NCI-H128 (cell line): ENCODE data around the gene KIAA0232.

Source experiments
- DNase-seq: peaks from one replicate; lab custom pipeline; 2025; ENCODE audit not compliant: unreplicated experiment; lab: John Stamatoyannopoulos, UW

KIAA0232 gene

GRCh38 chr4:6848717-6849305 is 66.3 kb downstream of the KIAA0232 start:
- DNase-seq = no peak

- DNase-seq = no peak
These were observed 67.2 kb downstream of the KIAA0232 start for GRCh38 chr4:6849691-6850090.

- DNase-seq = no peak
These were observed 68.9 kb downstream of the KIAA0232 start for GRCh38 chr4:6851431-6851830.

GRCh38 chr4:6851962-6852361 is 69.4 kb downstream of the KIAA0232 start:
- DNase-seq = no peak

GRCh38 chr4:6852582-6852981 is 70.1 kb downstream of the KIAA0232 start:
- DNase-seq = no peak

- no peak for DNase-seq
These were observed 71.7 kb downstream of the KIAA0232 start for GRCh38 chr4:6854098-6854744.

GRCh38 chr4:6855692-6856297 is 73.3 kb downstream of the KIAA0232 start:
- DNase-seq = no peak

GRCh38 chr4:6856391-6856790 is 73.9 kb downstream of the KIAA0232 start:
- no peak for DNase-seq

GRCh38 chr4:6857009-6857882 is 74.7 kb downstream of the KIAA0232 start:
- no peak for DNase-seq

GRCh38 chr4:6858997-6859396 is 76.5 kb downstream of the KIAA0232 start:
- DNase-seq = no peak

GRCh38 chr4:6859543-6859942 is 77.0 kb downstream of the KIAA0232 start:
- no peak for DNase-seq

- DNase-seq = no peak
These were observed 85.9 kb downstream of the KIAA0232 start for GRCh38 chr4:6868386-6868785.

- no peak for DNase-seq
These were observed 87.4 kb downstream of the KIAA0232 start for GRCh38 chr4:6869944-6870343.

GRCh38 chr4:6873291-6873690 is 90.8 kb downstream of the KIAA0232 start:
- no peak for DNase-seq

GRCh38 chr4:6873792-6874461 is 91.4 kb downstream of the KIAA0232 start:
- no peak for DNase-seq

- DNase-seq = no peak
These were observed 92.5 kb downstream of the KIAA0232 start for GRCh38 chr4:6874981-6875380.

- no peak for DNase-seq
These were observed 92.9 kb downstream of the KIAA0232 start for GRCh38 chr4:6875431-6875831.

- no peak for DNase-seq
These were observed 93.9 kb downstream of the KIAA0232 start for GRCh38 chr4:6876440-6876839.

GRCh38 chr4:6877067-6877466 is 94.5 kb downstream of the KIAA0232 start:
- no peak for DNase-seq

- DNase-seq = no peak
These were observed 96.0 kb downstream of the KIAA0232 start for GRCh38 chr4:6878451-6879059.

GRCh38 chr4:6880691-6881090 is 98.2 kb downstream of the KIAA0232 start:
- DNase-seq = no peak
